SK-N-MC (cell line): ENCODE measurements around the gene RBM4B.

Source experiments
- EZH2 ChIP-seq: fragments of 200-600 bp; sonication (generic); IDR thresholded peaks from one replicate; pipeline ENCODE4 v1.6.1; 2017; ENCODE audit warnings: antibody characterized with exemption
- FOXP2 ChIP-seq: optimal IDR thresholded peaks from 2 replicates; pipeline ENCODE3; 2011; ENCODE audit warnings: mild to moderate bottlenecking, moderate library complexity; ENCODE audit not compliant: insufficient read depth; ENCODE audit errors: extremely low read length, control extremely low read depth
- POLR2AphosphoS5 ChIP-seq: IDR thresholded peaks from 2 replicates; pipeline ENCODE4 v1.6.1; 2012; ENCODE audit warnings: mild to moderate bottlenecking, low read depth, low read length, borderline replicate concordance

DNA sequence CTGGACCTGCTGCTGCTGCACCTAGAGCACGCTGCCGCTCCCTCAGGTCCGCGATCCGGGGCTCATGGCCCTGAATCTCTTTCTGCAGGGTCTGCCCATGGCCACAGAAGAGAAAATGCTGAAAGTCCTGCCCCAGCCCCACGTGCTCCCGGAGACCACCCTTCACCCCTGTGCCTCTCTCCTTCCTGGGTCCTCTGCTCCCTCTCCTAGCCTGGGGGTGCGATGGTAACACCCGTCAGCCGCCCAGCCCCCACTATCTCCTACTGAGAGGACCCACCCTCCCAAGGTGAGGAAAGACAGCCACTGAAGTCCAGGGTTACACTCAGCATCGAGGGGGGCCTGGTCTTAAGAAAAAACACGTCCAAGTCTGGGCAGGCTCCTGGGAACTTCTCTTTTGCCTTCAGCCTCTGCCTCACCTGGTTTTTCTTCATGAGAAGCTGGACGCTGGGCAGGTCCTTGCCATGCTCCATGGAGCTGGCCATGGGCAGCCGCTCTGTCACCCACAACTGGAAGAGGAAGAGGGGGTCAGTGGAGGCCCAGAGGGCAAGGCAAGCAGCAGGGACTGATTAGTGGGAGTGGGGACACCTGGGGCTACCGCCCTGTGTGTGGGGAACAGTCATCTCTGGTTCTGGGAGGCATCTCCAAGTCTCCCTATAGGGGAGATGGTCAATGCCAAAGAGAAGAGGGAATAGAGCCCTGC is 15.8 kb upstream of the RBM4B start:
- no peak for TF ChIP-seq EZH2
- TF ChIP-seq POLR2AphosphoS5, result no peak
- no peak for TF ChIP-seq FOXP2
